OCI-LY3 (cell line): ENCODE results near the gene LBR.

Experiments
- EZH2phosphoT487 ChIP-seq: fragments of 200-600 bp; shearing (Covaris generic); IDR thresholded peaks from 2 replicates; pipeline ENCODE4 v1.6.1; 2018; ENCODE audit warnings: antibody characterized with exemption, mixed run types, low read depth
- TF ChIP-seq, protein P1 (sequence below): fragments of 200-600, 300-600 bp; sonication (generic); IDR thresholded peaks from 2 replicates; pipeline ENCODE4 v1.5.1; 2014; ENCODE audit warnings: antibody characterized with exemption, low read length, low read depth

- TF ChIP-seq, protein P1, sequence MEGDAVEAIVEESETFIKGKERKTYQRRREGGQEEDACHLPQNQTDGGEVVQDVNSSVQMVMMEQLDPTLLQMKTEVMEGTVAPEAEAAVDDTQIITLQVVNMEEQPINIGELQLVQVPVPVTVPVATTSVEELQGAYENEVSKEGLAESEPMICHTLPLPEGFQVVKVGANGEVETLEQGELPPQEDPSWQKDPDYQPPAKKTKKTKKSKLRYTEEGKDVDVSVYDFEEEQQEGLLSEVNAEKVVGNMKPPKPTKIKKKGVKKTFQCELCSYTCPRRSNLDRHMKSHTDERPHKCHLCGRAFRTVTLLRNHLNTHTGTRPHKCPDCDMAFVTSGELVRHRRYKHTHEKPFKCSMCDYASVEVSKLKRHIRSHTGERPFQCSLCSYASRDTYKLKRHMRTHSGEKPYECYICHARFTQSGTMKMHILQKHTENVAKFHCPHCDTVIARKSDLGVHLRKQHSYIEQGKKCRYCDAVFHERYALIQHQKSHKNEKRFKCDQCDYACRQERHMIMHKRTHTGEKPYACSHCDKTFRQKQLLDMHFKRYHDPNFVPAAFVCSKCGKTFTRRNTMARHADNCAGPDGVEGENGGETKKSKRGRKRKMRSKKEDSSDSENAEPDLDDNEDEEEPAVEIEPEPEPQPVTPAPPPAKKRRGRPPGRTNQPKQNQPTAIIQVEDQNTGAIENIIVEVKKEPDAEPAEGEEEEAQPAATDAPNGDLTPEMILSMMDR = no peak
- TF ChIP-seq EZH2phosphoT487 = no peak
These were observed 63.4 kb downstream of the LBR start for GRCh38 chr1:225364439-225364838.
